DOHH2 (cell line): ENCODE results near the gene FKBP1C.
"Not testable (repeated sequence)": the region's sequence is repeated elsewhere in the genome, so short reads cannot be mapped to it uniquely, and the experiment has no call there.

Experiments
- H3F3A ChIP-seq: fragments of 200-600 bp; sonication (generic), shearing (Covaris generic); 2 replicates; pipeline ENCODE4 v1.6.0; 2016; ENCODE audit warnings: antibody characterized with exemption, mild to moderate bottlenecking; ENCODE audit not compliant: control insufficient read depth, insufficient read depth
- H3K27ac ChIP-seq: fragments of 200-600 bp; sonication (generic); 2 replicates; pipeline ENCODE4 v1.5.1; 2014; ENCODE audit warnings: low read depth, mild to moderate bottlenecking, low read length, moderate library complexity
- H3K27me3 ChIP-seq: fragments of 200-600 bp; sonication (generic); 2 replicates; pipeline ENCODE4 v1.6.1; 2014; ENCODE audit warnings: mild to moderate bottlenecking, low read length, mixed read lengths; ENCODE audit not compliant: control insufficient read depth
- H3K36me3 ChIP-seq: fragments of 200-600 bp; sonication (generic); 2 replicates; pipeline ENCODE4 v1.6.1; 2014; ENCODE audit warnings: mild to moderate bottlenecking, low read length, moderate library complexity, mixed read lengths; ENCODE audit not compliant: control insufficient read depth
- H3K4me1 ChIP-seq: fragments of 200-600 bp; sonication (generic); 2 replicates; pipeline ENCODE4 v1.6.1; 2014; ENCODE audit warnings: mild to moderate bottlenecking, low read length, mixed read lengths; ENCODE audit not compliant: control insufficient read depth
- H3K4me2 ChIP-seq: fragments of 200-600 bp; sonication (generic); 2 replicates; pipeline ENCODE4 v1.6.0; 2014; ENCODE audit warnings: mild to moderate bottlenecking, low read length, moderate library complexity
- H3K4me3 ChIP-seq: fragments of 200-600 bp; sonication (generic); 2 replicates; pipeline ENCODE4 v1.5.1; 2014; ENCODE audit warnings: mild to moderate bottlenecking, low read length, mixed read lengths
- H3K79me2 ChIP-seq: fragments of 200-600 bp; sonication (generic); 2 replicates; pipeline ENCODE4 v1.6.1; 2014; ENCODE audit warnings: mild to moderate bottlenecking, low read length, mixed read lengths; ENCODE audit not compliant: control insufficient read depth
- H3K9me2 ChIP-seq: fragments of 200-600 bp; sonication (generic); replicated peaks from 2 replicates; pipeline ENCODE4 v1.6.1; 2014; ENCODE audit warnings: mild to moderate bottlenecking, low read length, mixed read lengths; ENCODE audit not compliant: control insufficient read depth
- H3K9me3 ChIP-seq: fragments of 200-600 bp; sonication (generic); 2 replicates; pipeline ENCODE4 v1.6.1; 2014; ENCODE audit warnings: antibody characterized with exemption, low read length, mixed read lengths; ENCODE audit not compliant: control insufficient read depth, insufficient read depth
- H4K20me1 ChIP-seq: fragments of 200-600 bp; sonication (generic); 2 replicates; pipeline ENCODE4 v1.6.0; 2014; ENCODE audit warnings: low read depth, mild to moderate bottlenecking, antibody characterized with exemption, low read length, moderate library complexity; ENCODE audit not compliant: control insufficient read depth, insufficient read depth
- EZH2phosphoT487 ChIP-seq: fragments of 200-600 bp; sonication (generic); IDR thresholded peaks from 2 replicates; pipeline ENCODE4 v1.6.1; 2017; ENCODE audit warnings: borderline replicate concordance, mild to moderate bottlenecking, antibody characterized with exemption, low read length, moderate library complexity, mixed read lengths
- TF ChIP-seq, protein P1 (sequence below): fragments of 200-600 bp; sonication (generic); IDR thresholded peaks from one replicate; pipeline ENCODE4 v1.5.1; 2014; ENCODE audit warnings: antibody characterized with exemption, mild to moderate bottlenecking, low read depth, low read length; ENCODE audit not compliant: poor library complexity, severe bottlenecking

Gene FKBP1C

DNA sequence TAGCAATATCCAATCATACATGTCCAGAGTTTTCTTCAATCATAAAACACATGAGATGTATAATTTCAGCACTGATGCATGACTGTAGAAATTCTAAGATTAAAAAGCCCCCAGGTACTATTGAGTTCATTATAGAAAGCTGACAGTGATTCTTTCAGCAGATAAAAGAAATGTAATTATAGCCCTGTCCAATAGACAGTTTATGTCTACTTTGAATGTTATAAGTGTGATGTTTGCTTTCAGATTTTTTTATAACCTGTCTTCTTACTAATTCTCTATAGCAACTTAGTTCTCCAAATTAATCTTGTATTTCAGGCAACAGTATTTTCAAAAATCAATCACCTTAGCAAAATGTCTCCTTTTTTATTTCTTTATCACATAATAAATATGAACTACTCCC, 13.5 kb upstream of the FKBP1C start:
- H4K20me1 ChIP-seq, result no peaks in the 10 kb centered on the region
- H3K9me2 ChIP-seq, result no peaks in the 10 kb centered on the region
- no peaks in the 10 kb centered on the region for H3F3A ChIP-seq
- no peaks in the 10 kb centered on the region for H3K4me1 ChIP-seq
- TF ChIP-seq EZH2phosphoT487, result no peak
- TF ChIP-seq, protein P1, sequence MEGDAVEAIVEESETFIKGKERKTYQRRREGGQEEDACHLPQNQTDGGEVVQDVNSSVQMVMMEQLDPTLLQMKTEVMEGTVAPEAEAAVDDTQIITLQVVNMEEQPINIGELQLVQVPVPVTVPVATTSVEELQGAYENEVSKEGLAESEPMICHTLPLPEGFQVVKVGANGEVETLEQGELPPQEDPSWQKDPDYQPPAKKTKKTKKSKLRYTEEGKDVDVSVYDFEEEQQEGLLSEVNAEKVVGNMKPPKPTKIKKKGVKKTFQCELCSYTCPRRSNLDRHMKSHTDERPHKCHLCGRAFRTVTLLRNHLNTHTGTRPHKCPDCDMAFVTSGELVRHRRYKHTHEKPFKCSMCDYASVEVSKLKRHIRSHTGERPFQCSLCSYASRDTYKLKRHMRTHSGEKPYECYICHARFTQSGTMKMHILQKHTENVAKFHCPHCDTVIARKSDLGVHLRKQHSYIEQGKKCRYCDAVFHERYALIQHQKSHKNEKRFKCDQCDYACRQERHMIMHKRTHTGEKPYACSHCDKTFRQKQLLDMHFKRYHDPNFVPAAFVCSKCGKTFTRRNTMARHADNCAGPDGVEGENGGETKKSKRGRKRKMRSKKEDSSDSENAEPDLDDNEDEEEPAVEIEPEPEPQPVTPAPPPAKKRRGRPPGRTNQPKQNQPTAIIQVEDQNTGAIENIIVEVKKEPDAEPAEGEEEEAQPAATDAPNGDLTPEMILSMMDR, result no peak
- H3K27me3 ChIP-seq, result no peaks in the 10 kb centered on the region
- H3K4me2 ChIP-seq, result no peak overlapping the region
- H3K79me2 ChIP-seq, result no peaks in the 10 kb centered on the region
- H3K9me3 ChIP-seq, result no peaks in the 10 kb centered on the region
- H3K4me3 ChIP-seq, result no peak overlapping the region
- H3K36me3 ChIP-seq, result no peaks in the 10 kb centered on the region
- H3K27ac ChIP-seq, result no peak overlapping the region

DNA sequence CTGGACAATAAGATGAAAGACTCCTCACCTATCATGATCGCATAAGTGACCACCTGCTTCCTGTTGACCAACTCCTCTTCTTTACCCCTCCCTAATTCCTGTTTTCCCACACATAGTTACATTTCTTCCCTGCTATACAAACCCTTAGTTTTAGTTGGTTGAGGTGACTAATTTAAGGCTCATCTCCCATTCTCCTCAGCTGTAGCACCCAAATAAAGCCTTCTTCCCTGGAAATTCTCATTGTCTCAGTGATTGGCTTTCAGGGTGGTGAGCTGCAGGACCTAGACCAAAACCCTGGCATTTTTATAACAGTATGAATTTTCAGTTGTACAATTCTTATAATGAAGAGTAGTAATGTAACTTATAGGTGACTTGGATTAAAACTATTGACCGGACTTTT, 2.1 kb downstream of the FKBP1C start:
- H3K36me3 ChIP-seq, result no peaks in the 10 kb centered on the region
- peaks cover 3% of the 10 kb centered on the region; the same call in 1 of the 2 replicates for H3K9me3 ChIP-seq
- H3K27ac ChIP-seq, result no peak overlapping the region
- H3K79me2 ChIP-seq, result no peaks in the 10 kb centered on the region
- no peaks in the 10 kb centered on the region for H3K4me1 ChIP-seq
- H3K4me2 ChIP-seq, result no peak overlapping the region
- TF ChIP-seq EZH2phosphoT487, result no peak
- TF ChIP-seq, protein P1, result no peak
- no peaks in the 10 kb centered on the region for H3F3A ChIP-seq
- no peaks in the 10 kb centered on the region for H3K27me3 ChIP-seq
- H3K4me3 ChIP-seq, result no peak overlapping the region
- no peaks in the 10 kb centered on the region for H4K20me1 ChIP-seq
- H3K9me2 ChIP-seq, result no peaks in the 10 kb centered on the region

DNA sequence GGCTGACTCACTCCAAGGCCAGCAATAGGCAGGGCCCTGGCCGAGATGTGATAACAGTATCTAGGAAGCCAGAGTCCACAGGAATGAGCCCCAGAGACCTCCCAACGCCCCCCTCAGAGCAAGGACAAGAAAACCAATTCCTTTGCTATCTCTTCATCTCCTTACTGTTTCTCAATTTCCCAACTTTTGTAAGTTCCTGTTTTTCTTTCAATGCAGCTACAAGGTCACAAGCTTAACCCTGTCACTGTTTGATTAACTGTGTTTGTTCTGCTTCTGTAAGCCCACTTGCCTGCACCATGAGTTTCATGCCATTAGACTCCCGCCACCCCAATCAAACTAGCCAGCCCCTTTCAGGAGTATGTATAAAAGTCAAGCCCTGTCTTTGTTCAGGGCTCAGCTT, 3.5 kb downstream of the FKBP1C start:
- TF ChIP-seq, protein P1, result no peak
- TF ChIP-seq EZH2phosphoT487, result no peak
- no peak overlapping the region for H3K4me2 ChIP-seq
- no peaks in the 10 kb centered on the region for H3K27me3 ChIP-seq
- no peaks in the 10 kb centered on the region for H4K20me1 ChIP-seq
- H3K9me2 ChIP-seq, result no peaks in the 10 kb centered on the region
- H3F3A ChIP-seq, result no peaks in the 10 kb centered on the region
- H3K4me3 ChIP-seq, result no peak overlapping the region
- no peak overlapping the region for H3K27ac ChIP-seq
- peaks cover 3% of the 10 kb centered on the region; the same call in 1 of the 2 replicates for H3K9me3 ChIP-seq
- H3K36me3 ChIP-seq, result no peaks in the 10 kb centered on the region
- H3K79me2 ChIP-seq, result no peaks in the 10 kb centered on the region
- no peaks in the 10 kb centered on the region for H3K4me1 ChIP-seq

- Histone ChIP-seq H3K4me1 (no peaks in the 10 kb centered on the region), H3K9me2 (no peaks in the 10 kb centered on the region), H3K79me2 (no peaks in the 10 kb centered on the region), H3K36me3 (no peaks in the 10 kb centered on the region), H4K20me1 (no peaks in the 10 kb centered on the region), H3F3A (no peaks in the 10 kb centered on the region), H3K9me3 (no peaks in the 10 kb centered on the region), H3K4me3 (no peak overlapping the region), H3K27me3 (no peaks in the 10 kb centered on the region), H3K4me2 (no peak overlapping the region), H3K27ac (no peak overlapping the region)
- no peak for TF ChIP-seq EZH2phosphoT487
- TF ChIP-seq, protein P1, result no peak
Measured at GRCh38 chr6:63224179-63224578, 12.9 kb downstream of the FKBP1C start.

- H3K4me2 ChIP-seq, H4K20me1 ChIP-seq: not testable (repeated sequence)
Measured at GRCh38 chr6:63225987-63226386, 14.7 kb downstream of the FKBP1C start.

More at GRCh38 chr6:63225987-63226386, 14.7 kb downstream of the FKBP1C start:
- H3K27ac ChIP-seq, H3K79me2 ChIP-seq, H3K4me1 ChIP-seq, H3K27me3 ChIP-seq, H3F3A ChIP-seq, H3K9me2 ChIP-seq, H3K36me3 ChIP-seq, H3K4me3 ChIP-seq, H3K9me3 ChIP-seq: not testable (repeated sequence)
